GM12892 (cell line): ENCODE data around the gene P2RY1.

Experiments
- POLR2AphosphoS5 ChIP-seq: IDR thresholded peaks from 2 replicates; pipeline ENCODE4 v1.6.1; 2011; ENCODE audit warnings: low read depth, low read length, control low read depth
- TAF1 ChIP-seq: IDR thresholded peaks from 2 replicates; pipeline ENCODE4 v1.6.1; 2011; ENCODE audit warnings: low read depth, mild to moderate bottlenecking, control low read depth, low read length, borderline replicate concordance

- TF ChIP-seq POLR2AphosphoS5: no peak
- TF ChIP-seq TAF1: no peak
Observed at GRCh38 chr3:152793969-152794368, 41.0 kb upstream of the P2RY1 start.
